Keratinocyte (primary cell): Measurements from ENCODE around the gene MMS19.

Source experiments
- CTCF ChIP-seq, 3 experiments: IDR thresholded peaks in 1 of 3; conservative IDR thresholded peaks in 1 of 3; optimal IDR thresholded peaks in 1 of 3; 2 replicates in 2 of 3; 3 replicates in 1 of 3; pipeline versions ENCODE3 to v1.5.1; 2011; ENCODE audit warnings: low read length in 3 of 3, mild to moderate bottlenecking in 3 of 3, moderate library complexity in 2 of 3, control low read depth in 1 of 3, inconsistent platforms in 1 of 3; ENCODE audit not compliant: insufficient read depth in 2 of 3; ENCODE audit errors: extremely low read depth in 1 of 3
- EZH2 ChIP-seq: IDR thresholded peaks from one replicate; pipeline ENCODE4 v1.6.1; 2012; ENCODE audit warnings: inconsistent platforms, mild to moderate bottlenecking, low read length, moderate library complexity

GRCh38 chr10:97537186-97537869, 39.1 kb upstream of the MMS19 start:
- TF ChIP-seq CTCF (optimal IDR thresholded peaks at IDR 0.05 in 1 of 3, IDR thresholded peaks at IDR 0.05 in 1 of 3, conservative IDR thresholded peaks at IDR 0.05 in 1 of 3; ENCODE audit: extremely low read depth in 1 of 3, insufficient read depth in 2 of 3, low read length in 3 of 3) (no peak), EZH2 (no peak)
